ENCODE results near the gene PRSS27.

The PRSS27 gene

DNA sequence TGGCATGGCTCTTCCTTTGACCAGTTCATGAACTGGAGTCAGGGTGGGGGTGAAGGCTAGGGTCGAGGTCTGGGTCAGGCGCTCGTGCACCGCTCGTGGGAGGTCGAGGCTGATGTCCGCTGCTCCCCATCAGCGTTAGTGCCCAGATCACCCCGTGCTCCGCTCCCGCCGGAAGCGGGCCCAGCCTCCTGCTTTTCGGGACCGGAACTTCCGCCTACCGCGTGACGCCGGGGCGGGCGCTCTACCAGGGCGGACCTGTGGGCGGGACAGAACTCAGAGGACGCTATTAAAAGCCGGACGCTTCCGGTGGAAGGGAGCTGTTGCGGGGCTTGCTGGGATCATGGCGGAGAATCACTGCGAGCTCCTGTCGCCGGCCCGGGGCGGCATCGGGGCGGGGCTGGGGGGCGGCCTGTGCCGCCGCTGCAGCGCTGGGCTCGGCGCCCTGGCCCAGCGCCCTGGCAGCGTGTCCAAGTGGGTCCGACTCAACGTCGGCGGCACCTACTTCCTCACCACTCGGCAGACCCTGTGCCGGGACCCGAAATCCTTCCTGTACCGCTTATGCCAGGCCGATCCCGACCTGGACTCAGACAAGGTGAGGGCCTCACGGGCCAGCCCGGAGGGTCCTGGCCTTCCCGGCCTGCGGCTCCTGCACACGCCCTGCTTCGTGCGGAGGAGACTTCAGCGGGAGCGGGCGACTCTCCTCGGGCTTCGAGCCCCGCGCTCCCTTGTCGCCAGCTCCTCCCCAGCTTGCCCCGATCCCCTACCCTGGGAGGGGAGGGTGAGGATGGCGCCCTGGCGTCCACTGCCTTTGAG lies 37.6 kb downstream of the PRSS27 start, which contains the start of gene KCTD5 (continued):
- TF ChIP-seq ZNF433 (tag by site-specific recombination; IDR thresholded peaks at IDR 0.05; ENCODE audit: low read depth): no peak
- TF ChIP-seq, protein P1, sequence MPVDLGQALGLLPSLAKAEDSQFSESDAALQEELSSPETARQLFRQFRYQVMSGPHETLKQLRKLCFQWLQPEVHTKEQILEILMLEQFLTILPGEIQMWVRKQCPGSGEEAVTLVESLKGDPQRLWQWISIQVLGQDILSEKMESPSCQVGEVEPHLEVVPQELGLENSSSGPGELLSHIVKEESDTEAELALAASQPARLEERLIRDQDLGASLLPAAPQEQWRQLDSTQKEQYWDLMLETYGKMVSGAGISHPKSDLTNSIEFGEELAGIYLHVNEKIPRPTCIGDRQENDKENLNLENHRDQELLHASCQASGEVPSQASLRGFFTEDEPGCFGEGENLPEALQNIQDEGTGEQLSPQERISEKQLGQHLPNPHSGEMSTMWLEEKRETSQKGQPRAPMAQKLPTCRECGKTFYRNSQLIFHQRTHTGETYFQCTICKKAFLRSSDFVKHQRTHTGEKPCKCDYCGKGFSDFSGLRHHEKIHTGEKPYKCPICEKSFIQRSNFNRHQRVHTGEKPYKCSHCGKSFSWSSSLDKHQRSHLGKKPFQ (tag by site-specific recombination; IDR thresholded peaks at IDR 0.05): peak; percentile 17; the same call in 1 of the 2 replicates
- TF ChIP-seq, protein P2, sequence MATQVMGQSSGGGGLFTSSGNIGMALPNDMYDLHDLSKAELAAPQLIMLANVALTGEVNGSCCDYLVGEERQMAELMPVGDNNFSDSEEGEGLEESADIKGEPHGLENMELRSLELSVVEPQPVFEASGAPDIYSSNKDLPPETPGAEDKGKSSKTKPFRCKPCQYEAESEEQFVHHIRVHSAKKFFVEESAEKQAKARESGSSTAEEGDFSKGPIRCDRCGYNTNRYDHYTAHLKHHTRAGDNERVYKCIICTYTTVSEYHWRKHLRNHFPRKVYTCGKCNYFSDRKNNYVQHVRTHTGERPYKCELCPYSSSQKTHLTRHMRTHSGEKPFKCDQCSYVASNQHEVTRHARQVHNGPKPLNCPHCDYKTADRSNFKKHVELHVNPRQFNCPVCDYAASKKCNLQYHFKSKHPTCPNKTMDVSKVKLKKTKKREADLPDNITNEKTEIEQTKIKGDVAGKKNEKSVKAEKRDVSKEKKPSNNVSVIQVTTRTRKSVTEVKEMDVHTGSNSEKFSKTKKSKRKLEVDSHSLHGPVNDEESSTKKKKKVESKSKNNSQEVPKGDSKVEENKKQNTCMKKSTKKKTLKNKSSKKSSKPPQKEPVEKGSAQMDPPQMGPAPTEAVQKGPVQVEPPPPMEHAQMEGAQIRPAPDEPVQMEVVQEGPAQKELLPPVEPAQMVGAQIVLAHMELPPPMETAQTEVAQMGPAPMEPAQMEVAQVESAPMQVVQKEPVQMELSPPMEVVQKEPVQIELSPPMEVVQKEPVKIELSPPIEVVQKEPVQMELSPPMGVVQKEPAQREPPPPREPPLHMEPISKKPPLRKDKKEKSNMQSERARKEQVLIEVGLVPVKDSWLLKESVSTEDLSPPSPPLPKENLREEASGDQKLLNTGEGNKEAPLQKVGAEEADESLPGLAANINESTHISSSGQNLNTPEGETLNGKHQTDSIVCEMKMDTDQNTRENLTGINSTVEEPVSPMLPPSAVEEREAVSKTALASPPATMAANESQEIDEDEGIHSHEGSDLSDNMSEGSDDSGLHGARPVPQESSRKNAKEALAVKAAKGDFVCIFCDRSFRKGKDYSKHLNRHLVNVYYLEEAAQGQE (tag by site-specific recombination; IDR thresholded peaks at IDR 0.05): no peak
- TF ChIP-seq, protein P3, sequence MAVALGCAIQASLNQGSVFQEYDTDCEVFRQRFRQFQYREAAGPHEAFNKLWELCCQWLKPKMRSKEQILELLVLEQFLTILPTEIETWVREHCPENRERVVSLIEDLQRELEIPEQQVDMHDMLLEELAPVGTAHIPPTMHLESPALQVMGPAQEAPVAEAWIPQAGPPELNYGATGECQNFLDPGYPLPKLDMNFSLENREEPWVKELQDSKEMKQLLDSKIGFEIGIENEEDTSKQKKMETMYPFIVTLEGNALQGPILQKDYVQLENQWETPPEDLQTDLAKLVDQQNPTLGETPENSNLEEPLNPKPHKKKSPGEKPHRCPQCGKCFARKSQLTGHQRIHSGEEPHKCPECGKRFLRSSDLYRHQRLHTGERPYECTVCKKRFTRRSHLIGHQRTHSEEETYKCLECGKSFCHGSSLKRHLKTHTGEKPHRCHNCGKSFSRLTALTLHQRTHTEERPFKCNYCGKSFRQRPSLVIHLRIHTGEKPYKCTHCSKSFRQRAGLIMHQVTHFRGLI (tag by site-specific recombination; IDR thresholded peaks at IDR 0.05): peak; percentile 51; the same call in 1 of the 2 replicates
- TF ChIP-seq, protein P4, sequence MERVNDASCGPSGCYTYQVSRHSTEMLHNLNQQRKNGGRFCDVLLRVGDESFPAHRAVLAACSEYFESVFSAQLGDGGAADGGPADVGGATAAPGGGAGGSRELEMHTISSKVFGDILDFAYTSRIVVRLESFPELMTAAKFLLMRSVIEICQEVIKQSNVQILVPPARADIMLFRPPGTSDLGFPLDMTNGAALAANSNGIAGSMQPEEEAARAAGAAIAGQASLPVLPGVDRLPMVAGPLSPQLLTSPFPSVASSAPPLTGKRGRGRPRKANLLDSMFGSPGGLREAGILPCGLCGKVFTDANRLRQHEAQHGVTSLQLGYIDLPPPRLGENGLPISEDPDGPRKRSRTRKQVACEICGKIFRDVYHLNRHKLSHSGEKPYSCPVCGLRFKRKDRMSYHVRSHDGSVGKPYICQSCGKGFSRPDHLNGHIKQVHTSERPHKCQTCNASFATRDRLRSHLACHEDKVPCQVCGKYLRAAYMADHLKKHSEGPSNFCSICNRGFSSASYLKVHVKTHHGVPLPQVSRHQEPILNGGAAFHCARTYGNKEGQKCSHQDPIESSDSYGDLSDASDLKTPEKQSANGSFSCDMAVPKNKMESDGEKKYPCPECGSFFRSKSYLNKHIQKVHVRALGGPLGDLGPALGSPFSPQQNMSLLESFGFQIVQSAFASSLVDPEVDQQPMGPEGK (tag by site-specific recombination; IDR thresholded peaks at IDR 0.05): peak; percentile 71; the same call in 1 of the 2 replicates
- TF ChIP-seq, protein P5, sequence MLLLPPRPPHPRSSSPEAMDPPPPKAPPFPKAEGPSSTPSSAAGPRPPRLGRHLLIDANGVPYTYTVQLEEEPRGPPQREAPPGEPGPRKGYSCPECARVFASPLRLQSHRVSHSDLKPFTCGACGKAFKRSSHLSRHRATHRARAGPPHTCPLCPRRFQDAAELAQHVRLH (tag by site-specific recombination; IDR thresholded peaks at IDR 0.05): peak; percentile 100
- TF ChIP-seq TCF7L2 (IDR thresholded peaks at IDR 0.05; ENCODE audit: borderline replicate concordance, low read depth, low read length): no peak
- peak; percentile 96 for TF ChIP-seq ZFHX2 (tag by site-specific recombination; conservative IDR thresholded peaks at IDR 0.05)
- TF ChIP-seq ZNF391 (tag by site-specific recombination; IDR thresholded peaks at IDR 0.05; ENCODE audit: borderline replicate concordance, low read depth): no peak; the same call in 1 of the 2 replicates
- TF ChIP-seq SCRT2 (tag by site-specific recombination; IDR thresholded peaks at IDR 0.05): peak; percentile 81
- TF ChIP-seq ZNF747 (tag by site-specific recombination; IDR thresholded peaks at IDR 0.05): no peak
- no peak for TF ChIP-seq ZNF426 (tag by site-specific recombination; IDR thresholded peaks at IDR 0.05)
- no peak for TF ChIP-seq BCL11A (tag by site-specific recombination; IDR thresholded peaks at IDR 0.05; ENCODE audit: low read depth)
- TF ChIP-seq ZNF621 (tag by site-specific recombination; IDR thresholded peaks at IDR 0.05): no peak
- TF ChIP-seq ZNF155 (tag by site-specific recombination; IDR thresholded peaks at IDR 0.05): no peak
- TF ChIP-seq, protein P6, sequence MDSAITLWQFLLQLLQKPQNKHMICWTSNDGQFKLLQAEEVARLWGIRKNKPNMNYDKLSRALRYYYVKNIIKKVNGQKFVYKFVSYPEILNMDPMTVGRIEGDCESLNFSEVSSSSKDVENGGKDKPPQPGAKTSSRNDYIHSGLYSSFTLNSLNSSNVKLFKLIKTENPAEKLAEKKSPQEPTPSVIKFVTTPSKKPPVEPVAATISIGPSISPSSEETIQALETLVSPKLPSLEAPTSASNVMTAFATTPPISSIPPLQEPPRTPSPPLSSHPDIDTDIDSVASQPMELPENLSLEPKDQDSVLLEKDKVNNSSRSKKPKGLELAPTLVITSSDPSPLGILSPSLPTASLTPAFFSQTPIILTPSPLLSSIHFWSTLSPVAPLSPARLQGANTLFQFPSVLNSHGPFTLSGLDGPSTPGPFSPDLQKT (IDR thresholded peaks at IDR 0.05; ENCODE audit: borderline replicate concordance, low read depth, low read length): peak; percentile 60; the same call in 1 of the 2 replicates
- TF ChIP-seq, protein P7, sequence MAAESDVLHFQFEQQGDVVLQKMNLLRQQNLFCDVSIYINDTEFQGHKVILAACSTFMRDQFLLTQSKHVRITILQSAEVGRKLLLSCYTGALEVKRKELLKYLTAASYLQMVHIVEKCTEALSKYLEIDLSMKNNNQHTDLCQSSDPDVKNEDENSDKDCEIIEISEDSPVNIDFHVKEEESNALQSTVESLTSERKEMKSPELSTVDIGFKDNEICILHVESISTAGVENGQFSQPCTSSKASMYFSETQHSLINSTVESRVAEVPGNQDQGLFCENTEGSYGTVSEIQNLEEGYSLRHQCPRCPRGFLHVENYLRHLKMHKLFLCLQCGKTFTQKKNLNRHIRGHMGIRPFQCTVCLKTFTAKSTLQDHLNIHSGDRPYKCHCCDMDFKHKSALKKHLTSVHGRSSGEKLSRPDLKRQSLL (tag by site-specific recombination; IDR thresholded peaks at IDR 0.05): peak; percentile 67; the same call in 1 of the 2 replicates
- no peak for TF ChIP-seq ZNF211 (tag by site-specific recombination; IDR thresholded peaks at IDR 0.05; ENCODE audit: low read depth)
- TF ChIP-seq ZNF132 (tag by site-specific recombination; IDR thresholded peaks at IDR 0.05; ENCODE audit: borderline replicate concordance): no peak
- TF ChIP-seq ZNF324 (tag by site-specific recombination; IDR thresholded peaks at IDR 0.05): peak; percentile 96
- peak; percentile 94 for TF ChIP-seq KLF10 (tag by site-specific recombination; IDR thresholded peaks at IDR 0.05)
- peak; percentile 98 for TF ChIP-seq ZNF660 (tag by site-specific recombination; IDR thresholded peaks at IDR 0.05)
- TF ChIP-seq ZNF221 (tag by site-specific recombination; IDR thresholded peaks at IDR 0.05; ENCODE audit: borderline replicate concordance): no peak
- TF ChIP-seq ZNF37A (tag by site-specific recombination; IDR thresholded peaks at IDR 0.05): no peak
- no peak for TF ChIP-seq ZNF529 (tag by site-specific recombination; IDR thresholded peaks at IDR 0.05; ENCODE audit: insufficient replicate concordance)
- no peak for TF ChIP-seq ZNF792 (tag by site-specific recombination; IDR thresholded peaks at IDR 0.05)
- TF ChIP-seq ZNF157 (tag by site-specific recombination; IDR thresholded peaks at IDR 0.05): no peak
- TF ChIP-seq ZBTB20 (tag by site-specific recombination; IDR thresholded peaks at IDR 0.05): peak; percentile 67; the same call in 1 of the 2 replicates
